MM.1S (cell line): ENCODE measurements around the gene RNFT2.
A peak's percentile ranks its signal among the peaks of the same experiment; 100 is the strongest.

Experiments used
- DNase-seq: peaks from one replicate; pipeline ENCODE4 v3.0.0-alpha.2; 2015
- H2AFZ ChIP-seq: fragments of 300-600 bp; sonication (generic); 2 replicates; pipeline ENCODE4 v1.6.0; 2016; ENCODE audit warnings: antibody characterized with exemption, low read length
- H3F3A ChIP-seq: fragments of 300-600 bp; sonication (generic); 2 replicates; pipeline ENCODE4 v1.6.1; 2016; ENCODE audit warnings: mild to moderate bottlenecking, antibody characterized with exemption, low read length, moderate library complexity, mixed read lengths; ENCODE audit not compliant: insufficient read depth
- H3K27ac ChIP-seq: fragments of 300-600 bp; sonication (generic); 2 replicates; pipeline ENCODE4 v1.5.1; 2016; ENCODE audit warnings: mild to moderate bottlenecking, low read length
- H3K27me3 ChIP-seq: fragments of 300-600 bp; sonication (generic); replicated peaks from 2 replicates; pipeline ENCODE4 v1.6.0; 2016; ENCODE audit warnings: low read length; ENCODE audit not compliant: insufficient read depth
- H3K36me3 ChIP-seq: fragments of 300-600 bp; sonication (generic); replicated peaks from 2 replicates; pipeline ENCODE4 v1.6.1; 2016; ENCODE audit warnings: mild to moderate bottlenecking, low read length, mixed read lengths; ENCODE audit not compliant: insufficient read depth
- H3K4me1 ChIP-seq: fragments of 300-600 bp; sonication (generic); 2 replicates; pipeline ENCODE4 v1.6.1; 2016; ENCODE audit warnings: low read length, mixed read lengths
- H3K4me2 ChIP-seq: fragments of 300-600 bp; sonication (generic); 2 replicates; pipeline ENCODE4 v1.6.0; 2016; ENCODE audit warnings: low read depth, low read length
- H3K4me3 ChIP-seq: fragments of 300-600 bp; sonication (generic); 2 replicates; pipeline ENCODE4 v1.5.1; 2016; ENCODE audit warnings: low read length, mixed read lengths
- H3K79me2 ChIP-seq: fragments of 300-600 bp; sonication (generic); 2 replicates; pipeline ENCODE4 v1.6.1; 2016; ENCODE audit warnings: mixed run types, low read length, mixed read lengths
- H3K9ac ChIP-seq: fragments of 300-600 bp; sonication (generic); 2 replicates; pipeline ENCODE4 v1.6.1; 2016; ENCODE audit warnings: low read length, mixed read lengths
- H3K9me2 ChIP-seq: fragments of 300-600 bp; sonication (generic); replicated peaks from 2 replicates; pipeline ENCODE4 v1.6.1; 2016; ENCODE audit warnings: mild to moderate bottlenecking, low read length, mixed read lengths; ENCODE audit not compliant: insufficient read depth
- H3K9me3 ChIP-seq: fragments of 300-600 bp; sonication (generic); replicated peaks from 2 replicates; pipeline ENCODE4 v1.6.1; 2016; ENCODE audit warnings: mild to moderate bottlenecking, low read length, mixed read lengths; ENCODE audit not compliant: insufficient read depth
- H4K20me1 ChIP-seq: fragments of 300-600 bp; sonication (generic); 2 replicates; pipeline ENCODE4 v1.6.1; 2016; ENCODE audit warnings: mild to moderate bottlenecking, low read length, moderate library complexity, mixed read lengths; ENCODE audit not compliant: insufficient read depth
- CTCF ChIP-seq: fragments of 300-600 bp; sonication (generic); IDR thresholded peaks from 2 replicates; pipeline ENCODE4 v1.5.1; 2016; ENCODE audit warnings: antibody characterized with exemption, low read length, mixed read lengths
- EZH2 ChIP-seq: fragments of 300-600 bp; sonication (generic); optimal IDR thresholded peaks from 2 replicates; pipeline ENCODE3; 2017; ENCODE audit warnings: low read depth, mild to moderate bottlenecking, antibody characterized with exemption, low read length, mixed read lengths
- EZH2phosphoT487 ChIP-seq: fragments of 300-600 bp; sonication (generic); IDR thresholded peaks from 2 replicates; pipeline ENCODE4 v1.6.1; 2018; ENCODE audit warnings: antibody characterized with exemption, low read length

Gene RNFT2

GRCh38 chr12:116718655-116719454, 19.3 kb upstream of the RNFT2 start:
- no peak overlapping the region for H2AFZ ChIP-seq
- no peak overlapping the region for H3K4me2 ChIP-seq
- no peaks in the 10 kb centered on the region for H3K27me3 ChIP-seq
- no peak overlapping the region for H3K9ac ChIP-seq
- H3K27ac ChIP-seq: no peak overlapping the region
- H3K4me1 ChIP-seq: peaks cover 29% of the 10 kb centered on the region
- H3F3A ChIP-seq: peaks cover 12% of the 10 kb centered on the region; the same call in 1 of the 2 replicates
- no peaks in the 10 kb centered on the region for H4K20me1 ChIP-seq
- peaks cover 12% of the 10 kb centered on the region for H3K79me2 ChIP-seq
- no peak overlapping the region for H3K4me3 ChIP-seq
- no peak for DNase-seq
- no peaks in the 10 kb centered on the region for H3K9me2 ChIP-seq
- TF ChIP-seq EZH2phosphoT487: no peak
- TF ChIP-seq CTCF: no peak
- no peak for TF ChIP-seq EZH2
- no peaks in the 10 kb centered on the region for H3K9me3 ChIP-seq
- H3K36me3 ChIP-seq: no peaks in the 10 kb centered on the region

- Histone ChIP-seq H4K20me1 (no peaks in the 10 kb centered on the region), H3K27ac (no peak overlapping the region), H3K4me1 (peaks cover 29% of the 10 kb centered on the region), H3K9me3 (no peaks in the 10 kb centered on the region), H3K9ac (no peak overlapping the region), H3K9me2 (no peaks in the 10 kb centered on the region), H3K4me2 (no peak overlapping the region), H2AFZ (no peak overlapping the region), H3K27me3 (no peaks in the 10 kb centered on the region), H3F3A (peaks cover 12% of the 10 kb centered on the region; the same call in 1 of the 2 replicates), H3K36me3 (no peaks in the 10 kb centered on the region), H3K4me3 (no peak overlapping the region), H3K79me2 (peaks cover 20% of the 10 kb centered on the region)
- DNase-seq: no peak
- TF ChIP-seq CTCF (no peak), EZH2phosphoT487 (no peak)
These were observed 18.2 kb upstream of the RNFT2 start for GRCh38 chr12:116719731-116720528.

GRCh38 chr12:116722245-116722644, 15.9 kb upstream of the RNFT2 start:
- H3K4me1 ChIP-seq: peaks cover 29% of the 10 kb centered on the region

More at GRCh38 chr12:116722245-116722644, 15.9 kb upstream of the RNFT2 start:
- no peak overlapping the region for H2AFZ ChIP-seq
- no peaks in the 10 kb centered on the region for H3K36me3 ChIP-seq
- H3K79me2 ChIP-seq: peaks cover 38% of the 10 kb centered on the region
- no peak overlapping the region for H3K9ac ChIP-seq
- no peaks in the 10 kb centered on the region for H3K9me3 ChIP-seq
- DNase-seq: no peak
- TF ChIP-seq EZH2: no peak
- peak overlapping the region; percentile 31; the same call in 1 of the 2 replicates for H3K4me2 ChIP-seq
- no peaks in the 10 kb centered on the region for H3K9me2 ChIP-seq
- H3F3A ChIP-seq: peaks cover 12% of the 10 kb centered on the region; the same call in 1 of the 2 replicates
- no peaks in the 10 kb centered on the region for H4K20me1 ChIP-seq
- H3K27ac ChIP-seq: peak overlapping the region; percentile 66
- H3K27me3 ChIP-seq: no peaks in the 10 kb centered on the region
- no peak overlapping the region for H3K4me3 ChIP-seq
